ENCODE measurements around the gene NPHP4. TPM values are rescaled to one million over a fixed set of nuclear protein-coding genes. Genes with fewer than 3 reads are reported as not detected.

Gene NPHP4
- polyA plus RNA-seq, 1 donor (not counting 4 experiments of a cell fraction or from before 2014, with no cell fraction given): 3.7 TPM

DNA sequence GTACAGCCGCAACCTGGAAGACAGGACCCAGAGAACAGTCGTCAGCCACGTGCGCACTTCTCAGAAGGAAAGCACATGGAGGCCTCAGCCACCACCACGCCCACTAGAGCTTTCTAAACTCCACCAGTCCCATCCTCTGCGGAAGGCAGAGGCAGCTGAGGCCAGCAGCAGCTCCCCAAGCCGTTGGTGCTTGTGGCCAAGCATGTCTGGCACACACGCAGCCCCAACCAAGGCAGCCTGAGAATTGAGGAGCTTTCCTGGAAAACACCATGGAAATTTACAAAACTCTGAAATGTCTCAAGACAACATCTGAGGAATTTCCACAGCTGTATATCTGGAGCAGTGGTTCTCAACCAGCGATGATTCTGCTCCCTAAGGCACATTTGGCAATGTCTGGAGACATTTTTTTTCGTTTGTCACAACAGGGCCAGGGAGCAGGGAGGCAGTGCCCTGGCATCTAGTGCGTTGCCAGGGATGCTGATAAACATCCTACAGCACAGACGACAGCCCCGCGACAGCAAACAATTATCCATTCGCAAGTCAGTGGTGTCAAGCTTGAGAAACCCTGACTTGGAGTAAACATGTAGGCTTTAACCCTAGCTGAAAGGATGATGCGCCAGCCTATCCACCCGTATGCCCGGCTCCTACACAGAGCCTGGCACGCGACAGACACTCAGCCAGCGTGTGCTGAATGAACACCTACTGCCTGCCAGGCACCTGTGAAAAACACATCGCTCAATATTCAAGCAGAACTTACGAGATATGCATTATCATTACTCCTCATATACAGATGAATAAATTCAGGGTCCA, 24.7 kb downstream of the NPHP4 start:
- H3K4me2 ChIP-seq (ENCODE audit: control insufficient read depth, extremely low read depth, insufficient read depth, low read depth, low read length): no peak overlapping the region
- FAIRE-seq: no peak
- no peaks in the 10 kb centered on the region for H3K9me3 ChIP-seq (ENCODE audit: control insufficient read depth, low read depth, low read length)
- no peak overlapping the region for H3K27ac ChIP-seq (ENCODE audit: control insufficient read depth, insufficient read depth, low read length)
- H3K9me1 ChIP-seq (ENCODE audit: control insufficient read depth, extremely low read depth, insufficient read depth, low read length): no peaks in the 10 kb centered on the region
- DNase-seq (ENCODE audit: low read depth, low spot score): no peak
- H3K4me1 ChIP-seq (ENCODE audit: control insufficient read depth, extremely low read depth, insufficient read depth, low read length): no peaks in the 10 kb centered on the region
- TF ChIP-seq EZH2 (IDR thresholded peaks at IDR 0.05; ENCODE audit: low read length): no peak
- TF ChIP-seq, protein P1, sequence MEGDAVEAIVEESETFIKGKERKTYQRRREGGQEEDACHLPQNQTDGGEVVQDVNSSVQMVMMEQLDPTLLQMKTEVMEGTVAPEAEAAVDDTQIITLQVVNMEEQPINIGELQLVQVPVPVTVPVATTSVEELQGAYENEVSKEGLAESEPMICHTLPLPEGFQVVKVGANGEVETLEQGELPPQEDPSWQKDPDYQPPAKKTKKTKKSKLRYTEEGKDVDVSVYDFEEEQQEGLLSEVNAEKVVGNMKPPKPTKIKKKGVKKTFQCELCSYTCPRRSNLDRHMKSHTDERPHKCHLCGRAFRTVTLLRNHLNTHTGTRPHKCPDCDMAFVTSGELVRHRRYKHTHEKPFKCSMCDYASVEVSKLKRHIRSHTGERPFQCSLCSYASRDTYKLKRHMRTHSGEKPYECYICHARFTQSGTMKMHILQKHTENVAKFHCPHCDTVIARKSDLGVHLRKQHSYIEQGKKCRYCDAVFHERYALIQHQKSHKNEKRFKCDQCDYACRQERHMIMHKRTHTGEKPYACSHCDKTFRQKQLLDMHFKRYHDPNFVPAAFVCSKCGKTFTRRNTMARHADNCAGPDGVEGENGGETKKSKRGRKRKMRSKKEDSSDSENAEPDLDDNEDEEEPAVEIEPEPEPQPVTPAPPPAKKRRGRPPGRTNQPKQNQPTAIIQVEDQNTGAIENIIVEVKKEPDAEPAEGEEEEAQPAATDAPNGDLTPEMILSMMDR (optimal IDR thresholded peaks at IDR 0.05 in 1 of 3, IDR thresholded peaks at IDR 0.05 in 1 of 3, conservative IDR thresholded peaks at IDR 0.05 in 1 of 3; ENCODE audit: extremely low read depth in 1 of 3, insufficient read depth in 2 of 3, low read length in 3 of 3): no peak
- no peak overlapping the region for H3K4me3 ChIP-seq (ENCODE audit: control insufficient read depth in 2 of 3, extremely low read depth in 1 of 3, insufficient read depth in 2 of 3, low read depth in 1 of 3, low read length in 3 of 3)
- H2AFZ ChIP-seq (ENCODE audit: control insufficient read depth, low read length): no peak overlapping the region
- no peak overlapping the region for H3K9ac ChIP-seq (ENCODE audit: control insufficient read depth, extremely low read depth, insufficient read depth, low read length)
- no peaks in the 10 kb centered on the region for H3K27me3 ChIP-seq (ENCODE audit: control insufficient read depth, extremely low read depth, insufficient read depth, low read length)
- H3K79me2 ChIP-seq (ENCODE audit: control insufficient read depth, insufficient read depth, low read length): no peaks in the 10 kb centered on the region
- peaks cover 5 to 15% of the 10 kb centered on the region in 2 experiments for H3K36me3 ChIP-seq (ENCODE audit: control insufficient read depth in 2 of 2, extremely low read depth in 1 of 2, insufficient read depth in 2 of 2, low read length in 2 of 2)
- dilution Hi-C loops (cut with MboI; ENCODE audit: extremely low pct_ligation_motif_present, low sequenced_read_pairs): no loop called here
- no peaks in the 10 kb centered on the region for H4K20me1 ChIP-seq (ENCODE audit: control insufficient read depth, extremely low read depth, insufficient read depth, low read length)

DNA sequence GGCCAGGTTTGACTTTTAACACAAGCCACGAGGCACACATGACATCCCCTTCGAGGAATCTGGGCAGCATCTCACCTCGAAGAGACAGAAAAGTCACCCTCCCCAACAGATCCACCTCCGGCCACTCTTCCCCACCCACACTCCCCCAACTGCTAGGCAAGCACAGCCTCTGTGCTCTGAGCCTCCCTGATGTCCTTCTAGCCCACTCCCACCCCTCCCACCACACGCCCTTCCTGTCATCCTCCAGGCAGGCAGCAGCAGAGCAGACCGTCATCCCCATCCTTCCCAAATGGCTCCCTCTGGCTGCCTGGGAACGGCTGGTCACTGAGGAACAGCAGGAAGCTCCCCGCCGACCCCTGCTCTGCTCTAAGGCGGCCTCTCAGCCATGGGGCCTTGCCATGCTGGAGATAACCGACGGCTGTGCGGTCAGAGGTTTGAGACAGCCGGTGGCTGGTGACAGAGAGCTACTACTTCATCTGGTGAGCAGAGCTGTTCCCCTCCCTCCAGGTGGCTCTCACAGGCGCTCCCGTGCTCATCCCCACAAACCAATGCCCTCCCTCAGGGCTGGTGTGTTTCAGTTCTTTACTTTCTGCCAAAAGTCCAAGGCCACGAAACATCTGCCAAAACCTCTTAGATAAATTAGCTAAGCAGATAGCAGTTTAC, 25.6 kb downstream of the NPHP4 start:
- FAIRE-seq: no peak
- Histone ChIP-seq H3K4me2 (ENCODE audit: control insufficient read depth, extremely low read depth, insufficient read depth, low read depth, low read length) (no peak overlapping the region), H3K27me3 (ENCODE audit: control insufficient read depth, extremely low read depth, insufficient read depth, low read length) (no peaks in the 10 kb centered on the region), H2AFZ (ENCODE audit: control insufficient read depth, low read length) (no peak overlapping the region), H3K4me3 (ENCODE audit: control insufficient read depth in 2 of 3, extremely low read depth in 1 of 3, insufficient read depth in 2 of 3, low read depth in 1 of 3, low read length in 3 of 3) (no peak overlapping the region), H3K79me2 (ENCODE audit: control insufficient read depth, insufficient read depth, low read length) (no peaks in the 10 kb centered on the region), H3K9ac (ENCODE audit: control insufficient read depth, extremely low read depth, insufficient read depth, low read length) (no peak overlapping the region), H3K9me3 (ENCODE audit: control insufficient read depth, low read depth, low read length) (no peaks in the 10 kb centered on the region), H3K4me1 (ENCODE audit: control insufficient read depth, extremely low read depth, insufficient read depth, low read length) (no peaks in the 10 kb centered on the region), H3K36me3 (ENCODE audit: control insufficient read depth in 2 of 2, extremely low read depth in 1 of 2, insufficient read depth in 2 of 2, low read length in 2 of 2) (peaks cover 5 to 14% of the 10 kb centered on the region in 2 experiments), H3K9me1 (ENCODE audit: control insufficient read depth, extremely low read depth, insufficient read depth, low read length) (no peaks in the 10 kb centered on the region), H3K27ac (ENCODE audit: control insufficient read depth, insufficient read depth, low read length) (no peak overlapping the region), H4K20me1 (ENCODE audit: control insufficient read depth, extremely low read depth, insufficient read depth, low read length) (no peaks in the 10 kb centered on the region)
- DNase-seq (ENCODE audit: low read depth, low spot score): no peak
- dilution Hi-C loops (cut with MboI; ENCODE audit: extremely low pct_ligation_motif_present, low sequenced_read_pairs): no loop called here
- TF ChIP-seq, protein P1 (optimal IDR thresholded peaks at IDR 0.05 in 1 of 3, IDR thresholded peaks at IDR 0.05 in 1 of 3, conservative IDR thresholded peaks at IDR 0.05 in 1 of 3; ENCODE audit: extremely low read depth in 1 of 3, insufficient read depth in 2 of 3, low read length in 3 of 3): no peak
- TF ChIP-seq EZH2 (IDR thresholded peaks at IDR 0.05; ENCODE audit: low read length): no peak
